ENCODE measurements around the gene ITSN2. TPM values are rescaled to one million over a fixed set of nuclear protein-coding genes. Genes with fewer than 3 reads are reported as not detected.

ITSN2 gene
- total RNA-seq, 1 experiment from 2014 or later, result 21.9 TPM

- DNase-seq (no peak), ATAC-seq (no peak)
- no peak for TF ChIP-seq EZH2phosphoT487 (IDR thresholded peaks at IDR 0.05; ENCODE audit: borderline replicate concordance, low read length)
- no peak for TF ChIP-seq CTCF (conservative IDR thresholded peaks at IDR 0.05; ENCODE audit: low read depth, low read length)
- TF ChIP-seq EZH2 (IDR thresholded peaks at IDR 0.05; ENCODE audit: low read length, unreplicated experiment), result no peak
- Histone ChIP-seq H3K4me2 (ENCODE audit: low read length) (no peak overlapping the region), H3F3A (ENCODE audit: low read length, unreplicated experiment) (no peaks in the 10 kb centered on the region), H3K9ac (ENCODE audit: low read length) (no peak overlapping the region), H3K9me3 (ENCODE audit: low read length) (no peaks in the 10 kb centered on the region), H3K79me2 (ENCODE audit: low read length) (no peaks in the 10 kb centered on the region), H3K36me3 (ENCODE audit: low read depth, low read length) (no peaks in the 10 kb centered on the region), H3K4me3 (ENCODE audit: low read length) (no peak overlapping the region), H2AFZ (ENCODE audit: low read length) (no peak overlapping the region), H3K27me3 (ENCODE audit: low read length) (no peaks in the 10 kb centered on the region), H3K27ac (ENCODE audit: low read length) (no peak overlapping the region), H3K4me1 (ENCODE audit: insufficient read depth, low read length) (no peaks in the 10 kb centered on the region), H4K20me1 (ENCODE audit: low read length) (no peaks in the 10 kb centered on the region), H3K9me2 (replicated peaks; ENCODE audit: low read length) (no peaks in the 10 kb centered on the region)
- ChIA-PET POLR2A (ENCODE audit: unreplicated experiment) (no interaction called here), CTCF (no interaction called here)
- intact Hi-C loops (cut with micrococcal nuclease), result no loop called here
- BruUV-seq (replicated peaks), result no TSS peak
Observed at GRCh38 chr2:24380820-24381219, 20.5 kb upstream of the ITSN2 start.

GRCh38 chr2:24375349-24376087 is 15.2 kb upstream of the ITSN2 start:
- Histone ChIP-seq H3K9me3 (ENCODE audit: low read length) (no peaks in the 10 kb centered on the region), H3K4me1 (ENCODE audit: insufficient read depth, low read length) (no peaks in the 10 kb centered on the region), H4K20me1 (ENCODE audit: low read length) (no peaks in the 10 kb centered on the region), H3K4me3 (ENCODE audit: low read length) (no peak overlapping the region), H2AFZ (ENCODE audit: low read length) (no peak overlapping the region), H3K79me2 (ENCODE audit: low read length) (no peaks in the 10 kb centered on the region), H3K27ac (ENCODE audit: low read length) (no peak overlapping the region), H3F3A (ENCODE audit: low read length, unreplicated experiment) (no peaks in the 10 kb centered on the region), H3K4me2 (ENCODE audit: low read length) (no peak overlapping the region), H3K36me3 (ENCODE audit: low read depth, low read length) (no peaks in the 10 kb centered on the region), H3K9ac (ENCODE audit: low read length) (no peak overlapping the region), H3K27me3 (ENCODE audit: low read length) (no peaks in the 10 kb centered on the region), H3K9me2 (replicated peaks; ENCODE audit: low read length) (no peaks in the 10 kb centered on the region)
- no peak for DNase-seq
- ChIA-PET CTCF (interaction anchor here (0.5 kb wide), 1 partner anchor 520 kb away, joined by 4 read pairs; no protein-coding TSS in a partner anchor), POLR2A (ENCODE audit: unreplicated experiment) (no interaction called here)
- ATAC-seq, result no peak
- TF ChIP-seq CTCF (conservative IDR thresholded peaks at IDR 0.05; ENCODE audit: low read depth, low read length), result no peak
- intact Hi-C loops (cut with micrococcal nuclease), result no loop called here
- no TSS peak for BruUV-seq (replicated peaks)

- H3K36me3 ChIP-seq (ENCODE audit: low read depth, low read length), result no peaks in the 10 kb centered on the region
- no peaks in the 10 kb centered on the region for H3K79me2 ChIP-seq (ENCODE audit: low read length)
- H3F3A ChIP-seq (ENCODE audit: low read length, unreplicated experiment), result no peaks in the 10 kb centered on the region
- no peaks in the 10 kb centered on the region for H3K4me1 ChIP-seq (ENCODE audit: insufficient read depth, low read length)
- H3K27ac ChIP-seq (ENCODE audit: low read length), result no peak overlapping the region
- no peak overlapping the region for H2AFZ ChIP-seq (ENCODE audit: low read length)
- ChIA-PET CTCF (no interaction called here), POLR2A (ENCODE audit: unreplicated experiment) (interaction anchor here (0.6 kb wide), 1 partner anchor 14 kb away, joined by 3 read pairs; the partner anchor contains the start of gene ITSN2)
- H4K20me1 ChIP-seq (ENCODE audit: low read length), result no peaks in the 10 kb centered on the region
- ATAC-seq (no peak), DNase-seq (no peak)
- TF ChIP-seq EZH2phosphoT487 (IDR thresholded peaks at IDR 0.05; ENCODE audit: borderline replicate concordance, low read length) (no peak), CTCF (conservative IDR thresholded peaks at IDR 0.05; ENCODE audit: low read depth, low read length) (no peak), EZH2 (IDR thresholded peaks at IDR 0.05; ENCODE audit: low read length, unreplicated experiment) (no peak)
- H3K4me2 ChIP-seq (ENCODE audit: low read length), result no peak overlapping the region
- H3K27me3 ChIP-seq (ENCODE audit: low read length), result no peaks in the 10 kb centered on the region
- no peak overlapping the region for H3K9ac ChIP-seq (ENCODE audit: low read length)
- no peaks in the 10 kb centered on the region for H3K9me2 ChIP-seq (replicated peaks; ENCODE audit: low read length)
- H3K9me3 ChIP-seq (ENCODE audit: low read length), result no peaks in the 10 kb centered on the region
- intact Hi-C loops (cut with micrococcal nuclease), result no loop called here
- no TSS peak for BruUV-seq (replicated peaks)
- H3K4me3 ChIP-seq (ENCODE audit: low read length), result no peak overlapping the region
Observed at GRCh38 chr2:24374301-24374700, 14.0 kb upstream of the ITSN2 start.
